HEK293 (cell line): ENCODE data around the gene IL6R.

Source experiments
- EGR2 ChIP-seq: fragments of 450-650 bp; formaldehyde crosslinking; IDR thresholded peaks from 2 replicates; pipeline ENCODE4 v1.5.1; 2016; ENCODE audit warnings: low read depth, missing biosample characterization, missing genetic modification characterization
- ZNF530 ChIP-seq: fragments of 450-650 bp; formaldehyde crosslinking; IDR thresholded peaks from 2 replicates; pipeline ENCODE4 v1.5.1; 2016; ENCODE audit warnings: low read depth, missing biosample characterization, missing genetic modification characterization
- ZNF548 ChIP-seq: fragments of 450-650 bp; formaldehyde crosslinking; IDR thresholded peaks from 2 replicates; pipeline ENCODE4 v1.5.1; 2016; ENCODE audit warnings: missing biosample characterization, missing genetic modification characterization
- ZNF768 ChIP-seq: fragments of 450-650 bp; formaldehyde crosslinking; IDR thresholded peaks from 2 replicates; pipeline ENCODE4 v1.5.1; 2018; ENCODE audit warnings: missing biosample characterization, mild to moderate bottlenecking, missing genetic modification characterization
- TF ChIP-seq, protein P1 (sequence below): fragments of 450-650 bp; formaldehyde crosslinking; IDR thresholded peaks from 2 replicates; pipeline ENCODE4 v1.5.1; 2016; ENCODE audit warnings: missing biosample characterization, missing genetic modification characterization
- TF ChIP-seq, protein P2 (sequence below): fragments of 450-650 bp; formaldehyde crosslinking; IDR thresholded peaks from 2 replicates; pipeline ENCODE4 v1.5.1; 2016; ENCODE audit warnings: missing biosample characterization, missing genetic modification characterization
- TF ChIP-seq, protein P3 (sequence below): fragments of 450-650 bp; formaldehyde crosslinking; IDR thresholded peaks from 2 replicates; pipeline ENCODE4 v1.5.1; 2016; ENCODE audit warnings: missing biosample characterization, missing genetic modification characterization
- TF ChIP-seq, protein P4 (sequence below): fragments of 450-650 bp; formaldehyde crosslinking; IDR thresholded peaks from 2 replicates; pipeline ENCODE4 v1.5.1; 2016; ENCODE audit warnings: missing biosample characterization, missing genetic modification characterization, low read depth

DNA sequence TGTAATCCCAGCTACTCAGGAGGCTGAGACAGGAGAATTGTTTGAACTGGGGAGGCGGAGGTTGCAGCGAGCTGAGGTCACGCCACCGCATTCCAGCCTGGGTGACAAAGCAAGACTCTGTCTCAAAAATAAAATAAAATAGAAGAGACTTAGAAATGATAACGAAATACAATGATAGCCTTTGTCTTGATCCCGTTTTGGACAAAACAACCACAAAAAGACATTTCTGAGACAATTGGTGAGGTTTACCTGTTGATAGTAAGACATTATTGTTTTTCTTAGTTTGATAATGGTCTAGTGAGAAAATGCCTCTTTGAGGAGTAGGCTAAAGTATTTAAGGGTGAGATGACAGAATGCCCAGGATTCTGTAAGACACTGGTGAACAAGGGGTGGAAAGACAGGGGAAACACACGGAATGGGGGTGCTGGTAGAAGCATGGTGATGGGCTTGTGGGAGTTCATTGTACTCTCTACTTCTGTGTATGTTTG is 109.0 kb downstream of the IL6R start:
- TF ChIP-seq ZNF768 (tag by site-specific recombination): no peak
- no peak for TF ChIP-seq ZNF548 (tag by site-specific recombination)
- TF ChIP-seq EGR2 (tag by site-specific recombination): no peak
- TF ChIP-seq, protein P1, sequence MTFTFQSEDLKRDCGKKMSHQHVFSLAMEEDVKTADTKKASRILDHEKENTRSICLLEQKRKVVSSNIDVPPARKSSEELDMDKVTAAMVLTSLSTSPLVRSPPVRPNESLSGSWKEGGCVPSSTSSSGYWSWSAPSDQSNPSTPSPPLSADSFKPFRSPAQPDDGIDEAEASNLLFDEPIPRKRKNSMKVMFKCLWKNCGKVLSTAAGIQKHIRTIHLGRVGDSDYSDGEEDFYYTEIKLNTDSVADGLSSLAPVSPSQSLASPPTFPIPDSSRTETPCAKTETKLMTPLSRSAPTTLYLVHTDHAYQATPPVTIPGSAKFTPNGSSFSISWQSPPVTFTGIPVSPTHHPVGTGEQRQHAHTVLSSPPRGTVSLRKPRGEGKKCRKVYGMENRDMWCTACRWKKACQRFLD (tag by site-specific recombination): no peak
- TF ChIP-seq, protein P2, sequence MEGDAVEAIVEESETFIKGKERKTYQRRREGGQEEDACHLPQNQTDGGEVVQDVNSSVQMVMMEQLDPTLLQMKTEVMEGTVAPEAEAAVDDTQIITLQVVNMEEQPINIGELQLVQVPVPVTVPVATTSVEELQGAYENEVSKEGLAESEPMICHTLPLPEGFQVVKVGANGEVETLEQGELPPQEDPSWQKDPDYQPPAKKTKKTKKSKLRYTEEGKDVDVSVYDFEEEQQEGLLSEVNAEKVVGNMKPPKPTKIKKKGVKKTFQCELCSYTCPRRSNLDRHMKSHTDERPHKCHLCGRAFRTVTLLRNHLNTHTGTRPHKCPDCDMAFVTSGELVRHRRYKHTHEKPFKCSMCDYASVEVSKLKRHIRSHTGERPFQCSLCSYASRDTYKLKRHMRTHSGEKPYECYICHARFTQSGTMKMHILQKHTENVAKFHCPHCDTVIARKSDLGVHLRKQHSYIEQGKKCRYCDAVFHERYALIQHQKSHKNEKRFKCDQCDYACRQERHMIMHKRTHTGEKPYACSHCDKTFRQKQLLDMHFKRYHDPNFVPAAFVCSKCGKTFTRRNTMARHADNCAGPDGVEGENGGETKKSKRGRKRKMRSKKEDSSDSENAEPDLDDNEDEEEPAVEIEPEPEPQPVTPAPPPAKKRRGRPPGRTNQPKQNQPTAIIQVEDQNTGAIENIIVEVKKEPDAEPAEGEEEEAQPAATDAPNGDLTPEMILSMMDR (tag by site-specific recombination): no peak
- TF ChIP-seq, protein P3, sequence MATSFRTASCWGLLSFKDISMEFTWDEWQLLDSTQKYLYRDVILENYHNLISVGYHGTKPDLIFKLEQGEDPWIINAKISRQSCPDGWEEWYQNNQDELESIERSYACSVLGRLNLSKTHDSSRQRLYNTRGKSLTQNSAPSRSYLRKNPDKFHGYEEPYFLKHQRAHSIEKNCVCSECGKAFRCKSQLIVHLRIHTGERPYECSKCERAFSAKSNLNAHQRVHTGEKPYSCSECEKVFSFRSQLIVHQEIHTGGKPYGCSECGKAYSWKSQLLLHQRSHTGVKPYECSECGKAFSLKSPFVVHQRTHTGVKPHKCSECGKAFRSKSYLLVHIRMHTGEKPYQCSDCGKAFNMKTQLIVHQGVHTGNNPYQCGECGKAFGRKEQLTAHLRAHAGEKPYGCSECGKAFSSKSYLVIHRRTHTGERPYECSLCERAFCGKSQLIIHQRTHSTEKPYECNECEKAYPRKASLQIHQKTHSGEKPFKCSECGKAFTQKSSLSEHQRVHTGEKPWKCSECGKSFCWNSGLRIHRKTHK (tag by site-specific recombination): no peak
- no peak for TF ChIP-seq ZNF530 (tag by site-specific recombination)
- TF ChIP-seq, protein P4, sequence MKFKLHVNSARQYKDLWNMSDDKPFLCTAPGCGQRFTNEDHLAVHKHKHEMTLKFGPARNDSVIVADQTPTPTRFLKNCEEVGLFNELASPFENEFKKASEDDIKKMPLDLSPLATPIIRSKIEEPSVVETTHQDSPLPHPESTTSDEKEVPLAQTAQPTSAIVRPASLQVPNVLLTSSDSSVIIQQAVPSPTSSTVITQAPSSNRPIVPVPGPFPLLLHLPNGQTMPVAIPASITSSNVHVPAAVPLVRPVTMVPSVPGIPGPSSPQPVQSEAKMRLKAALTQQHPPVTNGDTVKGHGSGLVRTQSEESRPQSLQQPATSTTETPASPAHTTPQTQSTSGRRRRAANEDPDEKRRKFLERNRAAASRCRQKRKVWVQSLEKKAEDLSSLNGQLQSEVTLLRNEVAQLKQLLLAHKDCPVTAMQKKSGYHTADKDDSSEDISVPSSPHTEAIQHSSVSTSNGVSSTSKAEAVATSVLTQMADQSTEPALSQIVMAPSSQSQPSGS: no peak
